OCI-LY7 (cell line): ENCODE measurements around the gene HIP1R.

Experiments
- EZH2phosphoT487 ChIP-seq: fragments of 200-600 bp; sonication (generic); IDR thresholded peaks from 2 replicates; pipeline ENCODE4 v1.6.1; 2018; ENCODE audit warnings: low read depth, borderline replicate concordance, mild to moderate bottlenecking, mixed run types, antibody characterized with exemption, low read length, moderate library complexity, mixed read lengths
- TF ChIP-seq, protein P1 (sequence below): fragments of 200-600 bp; sonication (generic); conservative IDR thresholded peaks from 2 replicates; pipeline ENCODE4 v1.5.1; 2014; ENCODE audit warnings: mild to moderate bottlenecking, antibody characterized with exemption, low read length, moderate library complexity, mixed read lengths

DNA sequence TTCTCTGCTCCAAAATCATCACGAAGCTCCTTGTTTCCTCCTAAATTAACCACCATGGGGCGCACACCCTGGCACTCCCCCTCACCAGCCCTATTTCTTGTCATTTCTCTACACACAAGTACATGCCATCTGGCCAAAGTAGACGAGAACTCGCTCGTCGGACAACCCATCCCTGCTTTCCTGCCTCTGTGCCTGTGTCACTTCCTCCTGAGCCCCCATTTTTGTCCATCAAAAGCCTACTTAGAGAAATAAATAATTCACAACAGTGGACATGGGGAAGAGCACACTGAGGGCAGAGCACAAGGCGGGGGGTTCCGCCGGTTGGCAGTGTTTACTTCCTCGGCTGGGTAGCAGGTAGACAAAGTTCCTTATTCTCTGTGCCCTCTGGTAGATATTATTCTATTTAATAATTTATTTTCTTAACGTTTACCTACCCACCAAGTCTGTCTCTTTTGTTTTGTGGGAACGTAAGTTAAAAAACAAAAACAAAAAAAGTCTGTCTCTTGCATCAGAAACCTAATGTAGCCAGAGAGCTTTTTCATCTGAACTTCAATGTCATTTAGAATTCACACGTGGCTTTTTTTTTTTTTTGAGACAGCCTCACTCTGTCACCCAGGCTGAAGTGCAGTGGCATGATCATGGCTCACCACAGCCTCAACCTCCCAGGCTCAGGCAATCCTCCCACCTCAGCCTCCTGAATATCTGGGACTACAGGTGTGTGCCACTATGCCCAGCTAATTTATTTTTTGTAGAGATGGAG, 54.7 kb downstream of the HIP1R start:
- TF ChIP-seq, protein P1, sequence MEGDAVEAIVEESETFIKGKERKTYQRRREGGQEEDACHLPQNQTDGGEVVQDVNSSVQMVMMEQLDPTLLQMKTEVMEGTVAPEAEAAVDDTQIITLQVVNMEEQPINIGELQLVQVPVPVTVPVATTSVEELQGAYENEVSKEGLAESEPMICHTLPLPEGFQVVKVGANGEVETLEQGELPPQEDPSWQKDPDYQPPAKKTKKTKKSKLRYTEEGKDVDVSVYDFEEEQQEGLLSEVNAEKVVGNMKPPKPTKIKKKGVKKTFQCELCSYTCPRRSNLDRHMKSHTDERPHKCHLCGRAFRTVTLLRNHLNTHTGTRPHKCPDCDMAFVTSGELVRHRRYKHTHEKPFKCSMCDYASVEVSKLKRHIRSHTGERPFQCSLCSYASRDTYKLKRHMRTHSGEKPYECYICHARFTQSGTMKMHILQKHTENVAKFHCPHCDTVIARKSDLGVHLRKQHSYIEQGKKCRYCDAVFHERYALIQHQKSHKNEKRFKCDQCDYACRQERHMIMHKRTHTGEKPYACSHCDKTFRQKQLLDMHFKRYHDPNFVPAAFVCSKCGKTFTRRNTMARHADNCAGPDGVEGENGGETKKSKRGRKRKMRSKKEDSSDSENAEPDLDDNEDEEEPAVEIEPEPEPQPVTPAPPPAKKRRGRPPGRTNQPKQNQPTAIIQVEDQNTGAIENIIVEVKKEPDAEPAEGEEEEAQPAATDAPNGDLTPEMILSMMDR, result no peak
- TF ChIP-seq EZH2phosphoT487, result no peak
